Dedifferentiated amniotic fluid mesenchymal stem cell (primary cell): ENCODE results near the gene JMJD4.
A peak's percentile ranks its signal among the peaks of the same experiment; 100 is the strongest.

Experiments used
- DNase-seq: peaks from one replicate; pipeline ENCODE4 v3.0.0-alpha.2; 2016; ENCODE audit errors: extremely low spot score

Gene JMJD4, protein sequence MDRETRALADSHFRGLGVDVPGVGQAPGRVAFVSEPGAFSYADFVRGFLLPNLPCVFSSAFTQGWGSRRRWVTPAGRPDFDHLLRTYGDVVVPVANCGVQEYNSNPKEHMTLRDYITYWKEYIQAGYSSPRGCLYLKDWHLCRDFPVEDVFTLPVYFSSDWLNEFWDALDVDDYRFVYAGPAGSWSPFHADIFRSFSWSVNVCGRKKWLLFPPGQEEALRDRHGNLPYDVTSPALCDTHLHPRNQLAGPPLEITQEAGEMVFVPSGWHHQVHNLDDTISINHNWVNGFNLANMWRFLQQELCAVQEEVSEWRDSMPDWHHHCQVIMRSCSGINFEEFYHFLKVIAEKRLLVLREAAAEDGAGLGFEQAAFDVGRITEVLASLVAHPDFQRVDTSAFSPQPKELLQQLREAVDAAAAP

DNA sequence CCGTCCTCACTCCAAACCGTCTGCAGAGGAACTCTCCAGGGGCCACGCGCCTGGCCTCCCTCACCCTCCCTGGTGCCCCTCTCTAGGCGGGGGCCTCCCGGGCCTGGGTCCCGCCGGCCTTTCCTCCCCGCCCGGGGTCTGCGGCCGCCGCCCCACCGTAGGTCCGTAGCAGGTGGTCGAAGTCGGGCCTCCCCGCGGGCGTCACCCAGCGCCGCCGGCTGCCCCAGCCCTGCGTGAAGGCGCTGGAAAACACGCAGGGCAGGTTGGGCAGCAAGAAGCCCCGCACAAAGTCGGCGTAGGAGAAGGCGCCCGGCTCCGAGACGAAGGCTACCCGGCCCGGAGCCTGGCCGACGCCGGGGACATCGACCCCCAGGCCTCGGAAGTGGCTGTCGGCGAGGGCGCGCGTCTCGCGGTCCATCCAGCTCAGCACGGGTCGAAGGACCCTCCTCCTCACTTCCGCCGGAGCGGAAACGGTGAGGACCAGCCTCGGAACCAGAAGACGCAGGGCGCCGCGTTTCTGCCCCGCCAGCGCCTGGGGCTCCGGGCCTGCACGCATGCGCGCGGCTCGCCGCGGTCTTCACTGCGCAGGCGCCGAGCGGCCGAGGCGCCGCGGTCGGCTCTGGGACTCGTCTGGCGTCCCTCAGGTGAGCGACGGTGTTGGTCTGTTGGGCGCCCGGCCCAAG, at the start of gene JMJD4, which contains the start of gene SNAP47:
Gene JMJD4, minus strand, starts transcription at position 447 of the 683 bp plus-strand sequence. Its CDS starts 29 bp downstream, at position 418.
Gene SNAP47, plus strand, starts transcription at position 580 of the 683 bp plus-strand sequence. CDS start 12,302 bp downstream, outside the sequence.
- peak; percentile 80 for DNase-seq

GRCh38 chr1:227782226-227782625, 47.1 kb upstream of the JMJD4 start:
- DNase-seq, result no peak

DNA sequence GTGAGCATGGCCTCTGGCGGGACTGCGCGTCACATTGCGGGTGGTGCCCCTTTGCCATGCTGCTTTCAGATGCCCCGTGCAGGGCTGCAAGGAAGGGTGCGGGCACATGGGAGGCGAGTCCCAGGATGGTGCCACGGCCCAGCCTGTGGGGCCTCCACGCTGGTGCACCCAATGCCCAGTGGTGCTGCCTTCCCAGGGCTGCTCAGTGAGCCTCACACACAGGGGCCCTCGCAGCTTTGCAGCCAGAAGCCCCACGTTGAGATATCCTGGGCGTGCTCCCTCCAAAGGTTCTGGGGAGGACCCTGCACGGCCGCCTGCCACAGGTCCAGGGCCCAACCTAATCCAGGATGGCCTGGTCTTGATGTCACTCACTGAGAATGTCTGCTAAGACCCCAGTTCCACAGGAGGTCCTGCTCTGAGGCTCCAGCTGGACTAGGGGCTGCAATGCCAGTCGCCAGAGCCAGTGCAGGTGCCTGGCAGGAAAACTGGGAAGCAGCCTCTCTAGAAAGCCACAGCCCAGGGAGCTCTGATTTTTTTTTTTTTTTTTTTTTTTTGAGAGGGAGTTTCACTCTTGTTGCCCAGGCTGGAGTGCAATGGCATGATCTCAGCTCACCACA, 46.3 kb upstream of the JMJD4 start:
- DNase-seq, result no peak

DNA sequence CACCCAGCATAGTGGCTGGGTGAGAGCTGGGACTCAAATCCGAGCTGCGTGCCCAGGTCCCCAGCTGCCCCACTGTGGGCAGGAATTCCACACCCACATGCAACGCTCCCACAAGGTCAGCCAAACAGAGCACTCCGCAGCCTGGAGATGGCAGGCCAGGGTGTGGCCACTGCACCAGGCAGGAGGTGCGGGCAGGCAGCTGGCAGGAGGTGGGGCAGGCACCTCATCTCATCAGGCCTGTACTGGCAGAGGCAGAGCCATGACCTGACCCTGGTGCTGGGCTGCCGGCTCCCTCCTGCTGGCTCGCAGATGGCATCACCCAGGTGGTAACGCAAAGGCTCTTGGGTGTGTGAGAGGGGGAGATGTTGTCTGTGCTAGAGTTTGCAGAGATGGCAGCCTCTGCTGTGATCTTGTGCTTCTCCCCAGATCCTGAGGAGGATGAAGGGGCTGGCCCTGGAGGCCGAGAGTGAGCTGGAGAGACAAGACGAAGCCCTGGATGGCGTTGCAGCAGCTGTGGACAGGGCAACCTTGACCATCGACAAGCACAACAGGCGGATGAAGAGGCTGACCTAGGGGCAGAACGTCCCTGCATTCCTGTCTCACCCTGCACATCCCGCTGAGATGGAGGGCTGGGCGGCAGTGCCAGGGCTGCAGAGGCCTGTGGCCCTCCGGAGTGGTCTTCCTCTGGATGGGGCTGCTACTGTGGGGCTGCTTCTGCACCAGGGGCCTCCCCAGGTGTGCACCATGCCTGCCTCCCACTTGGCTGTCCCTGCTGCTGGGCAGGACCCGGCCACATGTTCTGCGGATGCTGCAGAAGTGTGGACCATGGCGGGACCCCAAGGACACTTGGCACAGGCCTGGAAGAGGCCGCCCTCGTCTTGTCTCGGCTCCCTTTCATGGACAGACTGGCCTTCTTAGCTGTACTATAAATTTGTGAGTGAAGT, 45.3 kb upstream of the JMJD4 start:
- no peak for DNase-seq

GRCh38 chr1:227779685-227780084, 44.6 kb upstream of the JMJD4 start:
- no peak for DNase-seq

- no peak for DNase-seq
These were observed 43.9 kb upstream of the JMJD4 start for GRCh38 chr1:227779021-227779441.

- DNase-seq, result peak; percentile 45
These were observed 43.4 kb upstream of the JMJD4 start for GRCh38 chr1:227778401-227778947.

DNA sequence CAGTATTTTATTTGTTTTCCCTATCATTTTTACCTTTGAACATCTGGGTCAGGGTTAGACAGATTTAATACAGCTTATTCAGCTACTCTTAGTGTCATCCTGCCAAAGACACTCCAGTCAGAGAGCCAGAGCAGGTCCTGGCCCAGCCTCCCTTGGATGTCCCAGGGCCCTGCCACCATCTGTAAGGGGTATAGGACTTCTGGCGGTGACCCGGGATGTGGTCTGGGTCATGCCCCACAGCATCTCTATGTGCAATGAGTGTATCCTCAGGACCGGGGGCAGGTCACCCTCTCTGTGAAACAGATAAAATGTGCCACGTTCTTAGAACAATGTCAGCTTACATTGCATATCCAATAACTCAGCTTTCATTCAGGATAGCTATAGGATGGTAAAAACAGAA, 42.5 kb upstream of the JMJD4 start:
- no peak for DNase-seq

DNA sequence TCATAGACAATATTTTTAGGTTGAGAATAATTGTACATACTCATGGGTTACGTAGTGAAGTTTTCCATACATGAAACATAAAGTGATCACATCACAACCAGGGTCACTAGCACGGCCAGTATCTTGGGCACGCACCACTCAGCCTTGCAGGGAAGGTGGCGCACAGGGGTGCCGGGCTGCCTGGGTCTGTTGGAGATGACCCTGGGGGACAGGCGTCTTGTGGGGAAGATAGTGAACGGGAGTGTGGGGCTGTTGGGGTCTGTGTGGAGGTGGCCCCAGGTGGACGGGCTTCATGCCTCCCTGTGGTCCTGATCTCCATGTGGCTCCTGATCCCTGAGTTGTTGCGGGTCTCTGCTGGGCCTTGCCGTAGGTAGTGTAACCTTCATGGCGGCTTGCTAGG, 42.1 kb upstream of the JMJD4 start:
- no peak for DNase-seq

- peak; percentile 68 for DNase-seq
These were observed 41.2 kb upstream of the JMJD4 start for GRCh38 chr1:227776331-227776771.

- no peak for DNase-seq
These were observed 40.7 kb upstream of the JMJD4 start for GRCh38 chr1:227775841-227776240.

- no peak for DNase-seq
These were observed 39.9 kb upstream of the JMJD4 start for GRCh38 chr1:227774821-227775661.

- no peak for DNase-seq
These were observed 39.1 kb upstream of the JMJD4 start for GRCh38 chr1:227774051-227774731.

GRCh38 chr1:227773558-227773957, 38.5 kb upstream of the JMJD4 start:
- no peak for DNase-seq

GRCh38 chr1:227771771-227772170, 36.7 kb upstream of the JMJD4 start:
- DNase-seq, result no peak

GRCh38 chr1:227771326-227771725, 36.2 kb upstream of the JMJD4 start:
- DNase-seq, result no peak

- DNase-seq, result no peak
These were observed 35.7 kb upstream of the JMJD4 start for GRCh38 chr1:227770812-227771211.

- no peak for DNase-seq
These were observed 34.9 kb upstream of the JMJD4 start for GRCh38 chr1:227769936-227770494.
